Measurements from ENCODE around the gene FGF14.

Gene FGF14

DNA sequence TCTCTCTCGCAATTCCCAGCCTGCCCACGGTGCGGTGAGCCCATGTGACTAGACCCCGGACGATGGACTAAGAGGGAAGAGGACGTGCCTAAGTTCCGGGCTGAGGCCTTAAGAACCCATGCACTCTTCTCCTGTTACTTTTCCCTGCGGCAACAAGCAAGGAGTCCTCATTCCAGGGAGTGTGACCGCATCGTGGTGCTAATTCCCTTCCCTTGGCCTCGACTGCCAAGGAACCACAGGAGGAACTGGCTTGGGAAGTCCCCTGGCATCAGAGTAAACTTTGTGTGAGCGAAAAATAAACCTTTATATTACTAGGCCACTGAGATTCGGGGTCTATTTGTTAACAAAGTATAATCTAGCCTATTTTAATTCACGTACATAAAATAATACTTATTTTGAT is 34.0 kb downstream of the FGF14 start:
- no peak for DNase-seq (ENCODE audit: low read depth in 2 of 2)

DNA sequence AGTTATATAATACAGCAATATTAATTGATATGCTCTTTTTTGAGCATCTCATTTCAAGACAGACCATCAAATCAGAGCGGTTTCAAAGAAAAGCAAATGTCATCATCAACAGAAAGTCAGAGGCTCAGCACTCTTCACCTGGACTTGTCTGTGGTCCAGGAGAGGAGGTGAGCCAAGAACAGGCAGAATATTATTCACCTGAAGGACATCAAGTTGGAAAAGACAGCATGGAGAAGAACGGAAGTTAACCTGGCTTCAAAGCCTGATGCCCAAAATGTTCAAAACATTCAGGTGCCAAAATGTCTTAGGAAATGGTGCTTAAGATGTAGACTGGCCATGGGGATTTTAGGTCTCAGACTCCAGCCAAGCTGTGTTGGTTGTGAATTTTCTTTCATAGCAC is 40.7 kb downstream of the FGF14 start:
- no peak for DNase-seq (ENCODE audit: low read depth in 2 of 2)

DNA sequence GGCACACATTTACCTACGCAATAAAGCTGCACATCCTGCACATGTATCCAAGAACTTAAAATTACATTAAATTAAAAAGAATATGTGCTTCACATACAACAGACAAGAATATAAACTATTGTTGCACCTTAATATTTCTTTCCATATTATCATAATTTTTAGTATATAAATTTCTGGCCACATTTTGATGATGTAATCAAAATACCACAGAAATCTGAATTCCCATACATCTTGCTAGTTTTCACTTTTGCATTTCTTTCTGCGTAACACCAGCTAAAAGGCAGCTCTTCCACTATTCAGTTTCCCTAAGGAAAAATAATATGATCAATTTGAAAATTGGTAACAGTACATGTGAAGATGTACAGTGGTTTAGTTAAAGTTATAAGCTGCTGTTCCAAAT is 42.6 kb downstream of the FGF14 start:
- no peak for DNase-seq (ENCODE audit: low read depth in 2 of 2)

DNA sequence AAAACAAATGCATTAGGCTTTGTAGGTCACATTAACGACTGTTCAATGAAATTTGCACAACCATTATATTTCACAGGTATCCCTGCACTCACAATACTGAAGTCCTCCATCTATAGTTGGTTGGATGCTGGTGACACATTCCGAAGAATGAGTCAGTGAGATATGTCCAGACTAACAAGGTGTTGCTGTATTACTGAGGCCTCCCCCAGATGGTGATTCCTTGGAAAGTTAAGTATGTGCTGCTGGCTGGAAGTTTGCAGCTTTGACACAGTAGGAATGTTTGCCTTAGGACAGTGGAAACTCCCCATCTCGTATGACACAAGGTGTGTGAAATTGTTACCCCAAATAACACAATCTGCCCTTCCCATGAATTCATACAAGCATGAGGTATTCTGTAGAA is 46.6 kb downstream of the FGF14 start:
- DNase-seq (ENCODE audit: low read depth in 2 of 2), result no peak

DNA sequence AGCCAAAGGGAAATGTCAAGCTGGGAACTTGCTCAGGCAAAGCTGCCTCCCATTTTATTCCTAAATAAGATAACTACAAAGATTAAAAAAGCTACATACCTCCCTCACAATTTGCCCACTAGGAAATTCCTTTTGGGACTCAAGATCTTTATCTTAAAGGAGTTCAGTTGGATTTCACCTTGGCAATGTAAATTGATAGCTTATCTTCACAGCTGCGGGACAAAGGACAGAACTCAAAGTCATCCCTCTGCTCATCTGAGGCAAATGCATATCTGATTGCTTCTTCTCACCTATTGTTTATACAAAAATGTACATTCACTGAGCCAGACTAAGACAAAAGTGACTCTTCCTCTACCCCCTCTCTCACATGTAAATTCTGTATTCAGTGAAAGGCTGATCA is 47.8 kb downstream of the FGF14 start:
- DNase-seq (ENCODE audit: low read depth in 2 of 2), result no peak

DNA sequence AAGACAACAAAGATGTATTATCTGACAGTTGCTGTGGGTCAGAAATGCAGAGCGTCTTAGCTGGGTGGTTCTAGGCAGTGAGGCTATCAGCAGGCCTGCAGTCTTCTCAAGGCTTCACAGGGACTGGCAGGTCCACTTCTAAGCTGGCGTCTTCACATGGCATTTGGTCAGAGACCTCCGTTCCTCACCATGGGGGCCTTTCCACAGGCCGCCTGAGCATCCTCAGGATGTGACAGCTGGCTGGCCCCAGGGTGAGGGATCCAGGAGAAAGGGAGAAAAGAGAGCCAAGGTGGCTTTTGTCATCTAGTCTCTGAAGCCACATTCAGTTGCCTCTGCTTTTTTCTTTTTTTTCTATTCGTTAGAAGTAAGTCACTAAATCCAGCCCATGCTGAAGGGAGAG is 50.3 kb downstream of the FGF14 start:
- DNase-seq (ENCODE audit: low read depth in 2 of 2), result no peak

DNA sequence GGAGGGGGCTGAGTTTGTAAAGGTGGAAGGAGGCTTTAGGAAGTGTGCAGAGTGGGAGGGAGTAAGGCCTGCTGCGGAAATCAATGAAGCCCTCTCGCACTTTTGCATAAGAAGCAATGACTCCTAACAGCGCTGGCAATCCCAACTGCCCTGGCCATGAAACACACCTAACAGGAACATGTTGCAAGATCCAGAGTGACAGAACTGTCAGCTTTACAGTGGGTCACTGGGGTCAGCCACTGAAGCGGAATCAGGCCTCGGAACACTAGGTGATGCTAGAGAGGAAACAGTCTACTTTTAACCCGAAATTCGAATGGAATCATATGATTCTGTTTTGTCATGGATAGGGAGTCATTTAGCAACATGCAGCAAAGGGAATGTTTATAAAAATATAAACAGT is 54.4 kb downstream of the FGF14 start:
- DNase-seq (ENCODE audit: low read depth in 2 of 2), result no peak

DNA sequence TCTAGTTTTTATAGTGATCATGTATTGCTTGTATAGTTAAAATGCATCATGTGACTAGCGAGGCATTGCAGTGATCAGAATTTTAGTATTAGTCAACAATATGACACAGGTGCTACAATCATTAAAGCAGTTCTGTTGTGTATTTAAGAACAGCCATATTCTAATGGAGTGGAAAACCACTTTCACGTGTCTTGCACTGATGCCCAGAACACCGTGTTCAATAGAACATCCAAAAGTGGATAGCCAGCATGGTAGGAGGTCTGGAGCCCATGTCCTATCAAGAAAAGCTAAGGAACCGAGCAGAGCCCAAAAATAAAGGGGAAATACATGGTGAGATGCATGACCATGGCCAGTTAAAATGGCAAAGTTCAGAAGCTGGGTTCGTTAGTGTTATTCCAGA is 55.1 kb downstream of the FGF14 start:
- DNase-seq (ENCODE audit: low read depth in 2 of 2), result no peak

DNA sequence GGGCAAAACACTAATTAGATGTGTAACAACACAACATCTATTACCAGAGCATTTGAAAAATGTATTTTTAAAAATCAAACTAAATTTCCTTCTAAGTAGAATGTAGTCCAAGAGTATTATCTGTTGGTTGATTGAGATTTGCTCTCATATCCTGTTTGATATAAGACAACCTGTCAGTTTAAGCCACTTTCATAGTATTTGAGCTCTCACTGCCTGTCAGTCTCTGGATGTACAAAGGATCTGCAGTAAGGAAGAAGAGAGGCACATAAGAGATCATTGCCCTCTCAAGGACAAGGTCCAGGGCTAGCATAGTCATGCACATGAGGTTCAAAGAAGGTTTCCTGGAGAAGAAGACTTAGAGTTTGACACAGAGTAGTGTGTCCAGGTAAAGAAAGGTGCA is 57.4 kb downstream of the FGF14 start:
- no peak for DNase-seq (ENCODE audit: low read depth in 2 of 2)

DNA sequence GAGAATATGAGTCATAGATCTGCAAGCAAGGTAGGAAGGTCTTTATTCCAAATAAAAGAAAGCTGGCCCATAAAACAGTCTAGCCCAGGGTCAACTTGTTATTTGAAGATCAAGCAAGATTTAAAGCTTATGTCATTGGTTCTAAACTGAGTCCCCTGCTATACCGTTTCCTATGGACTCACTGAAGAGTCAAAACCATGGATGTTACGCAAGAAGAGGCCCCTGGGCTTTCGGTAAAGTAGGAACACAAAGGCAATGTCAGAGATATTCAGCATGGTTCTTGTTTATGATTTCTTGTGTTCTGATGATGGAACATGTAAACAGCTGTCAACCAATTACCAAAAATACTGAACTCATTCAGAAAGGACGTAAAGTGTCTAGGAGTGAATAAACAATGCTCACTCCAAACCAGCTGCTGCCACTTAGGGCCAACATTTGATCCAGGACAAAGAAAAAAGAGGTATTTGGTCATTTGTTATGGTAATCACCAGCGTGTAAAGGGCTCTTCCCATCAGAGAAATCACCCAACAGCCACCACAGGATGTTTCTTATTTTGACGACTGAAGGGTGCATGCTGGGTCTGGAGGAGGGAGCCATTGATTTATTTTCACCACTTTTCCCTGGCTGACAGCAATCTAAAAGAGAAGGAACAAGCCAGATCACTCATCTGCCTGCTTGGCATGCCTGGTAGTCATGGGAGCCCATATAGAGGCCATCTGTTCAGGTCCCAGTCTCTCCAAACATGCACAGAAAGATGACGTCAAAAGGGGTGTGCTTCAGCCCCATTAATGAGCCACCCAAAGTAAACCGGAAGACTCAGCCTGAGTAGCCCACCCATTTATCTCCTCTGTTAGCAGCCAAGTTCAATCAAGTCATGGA is 68.3 kb downstream of the FGF14 start:
- no peak for DNase-seq (ENCODE audit: low read depth in 2 of 2)

DNA sequence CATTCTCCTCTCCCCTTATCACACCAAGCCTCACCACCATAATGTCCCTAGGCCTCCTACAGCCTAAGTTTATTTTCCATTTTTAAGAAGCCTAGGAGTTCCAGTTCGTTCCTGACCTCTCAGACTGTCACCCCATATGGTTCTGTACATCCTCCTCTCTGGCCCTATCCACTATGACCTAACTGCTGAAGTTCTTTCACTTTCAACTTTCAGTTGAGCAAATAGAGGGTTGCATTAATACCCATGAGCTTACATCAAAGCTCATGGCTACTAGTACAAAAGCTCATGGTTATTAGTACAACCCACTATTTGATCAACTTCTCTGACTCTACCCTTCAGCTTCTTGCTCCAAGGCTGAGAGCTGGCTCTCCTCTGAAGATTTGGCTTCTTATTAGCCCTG is 72.9 kb downstream of the FGF14 start:
- DNase-seq (ENCODE audit: low read depth in 2 of 2), result no peak

DNA sequence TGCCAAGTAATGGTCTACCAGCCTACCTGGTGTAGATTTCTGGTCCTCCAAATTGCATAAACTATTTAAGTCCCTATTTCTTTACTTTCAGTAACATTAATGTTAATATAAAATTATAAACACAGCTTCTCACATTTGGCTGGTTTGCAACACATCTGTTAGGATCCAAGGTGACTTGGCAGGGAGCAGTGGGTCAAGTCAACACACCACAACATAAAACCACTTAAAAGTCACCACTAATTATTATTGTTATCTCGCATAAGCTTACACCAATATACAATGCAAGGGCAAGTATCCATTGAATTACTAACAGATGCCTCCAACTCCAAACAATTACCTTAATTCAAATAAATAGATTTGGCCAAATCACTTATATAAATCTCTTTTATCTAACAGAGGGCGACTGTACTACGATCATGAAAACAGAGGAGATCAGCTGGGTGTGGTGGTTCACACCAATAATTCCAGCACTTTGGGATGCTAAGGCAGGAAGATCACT is 74.7 kb downstream of the FGF14 start:
- DNase-seq (ENCODE audit: low read depth in 2 of 2), result no peak

DNA sequence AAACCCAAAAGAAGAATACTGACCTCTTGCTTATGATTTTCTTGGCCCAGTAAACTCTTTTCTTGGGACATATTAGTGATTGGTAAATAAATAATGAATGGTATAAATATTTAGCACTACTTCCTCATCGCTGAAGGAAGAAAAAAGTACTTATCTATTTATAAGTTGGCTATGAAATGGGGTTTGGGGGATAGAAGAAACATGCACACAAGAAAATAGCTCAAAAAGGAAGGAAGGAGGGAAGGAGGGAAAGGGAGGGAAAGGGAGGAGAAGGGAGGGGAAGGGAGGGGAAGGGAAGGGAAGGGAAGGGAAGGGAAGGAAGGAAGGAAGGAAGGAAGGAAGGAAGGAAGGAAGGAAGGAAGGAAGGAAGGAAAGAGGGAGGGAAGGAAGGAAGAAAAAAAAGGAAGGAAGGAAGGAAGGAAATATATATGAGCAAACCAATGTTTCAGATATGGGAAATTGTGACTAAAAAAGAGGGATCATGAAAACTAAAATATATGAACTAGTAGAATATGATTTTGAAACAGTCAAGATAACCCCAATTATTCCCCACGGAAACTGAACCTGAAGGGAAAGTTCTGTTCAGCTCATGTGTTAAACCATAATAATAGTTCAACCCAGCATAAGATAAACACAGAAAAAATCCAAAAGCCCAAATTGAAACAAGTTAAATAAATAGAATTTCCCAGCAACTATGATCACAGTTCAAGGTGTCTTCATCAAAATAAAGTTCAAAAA is 75.3 kb downstream of the FGF14 start:
- DNase-seq (ENCODE audit: low read depth in 2 of 2), result no peak

DNA sequence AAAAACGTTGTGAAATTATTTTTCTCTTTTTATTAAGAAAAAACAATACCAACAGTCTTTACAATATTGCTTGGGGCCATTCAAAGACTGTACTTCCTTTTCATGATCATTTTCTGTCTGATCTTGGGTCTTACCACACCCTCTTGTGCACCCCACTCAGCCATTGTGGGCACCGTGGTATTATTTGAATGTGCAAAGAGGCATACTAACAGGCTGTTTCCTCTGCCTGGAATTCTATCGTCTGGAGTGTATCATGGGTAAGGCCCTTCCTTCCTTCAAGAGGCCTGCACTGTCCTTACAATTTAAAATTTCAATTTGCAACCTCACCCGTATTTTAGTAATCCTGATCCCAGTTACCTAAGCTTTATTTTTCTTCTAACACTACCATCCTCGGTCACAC is 76.5 kb downstream of the FGF14 start:
- no peak for DNase-seq (ENCODE audit: low read depth in 2 of 2)

DNA sequence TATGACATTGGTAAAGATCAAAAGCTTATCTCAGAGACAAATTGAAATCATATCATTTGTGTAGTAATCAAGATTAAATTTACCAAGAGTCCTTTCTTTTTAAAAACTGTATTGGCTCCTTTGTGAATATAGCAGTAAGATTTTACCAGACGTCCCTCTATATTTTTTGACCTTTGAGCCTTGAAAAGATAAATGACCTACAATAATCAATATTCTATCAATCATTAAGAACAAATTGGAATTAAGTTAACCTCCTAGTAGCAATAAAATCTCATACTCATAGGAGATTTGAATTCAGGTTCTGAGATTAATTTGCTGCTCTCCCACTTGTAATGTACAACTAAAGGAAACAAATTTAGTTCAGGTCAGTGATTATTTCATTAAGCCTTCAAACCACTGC is 78.3 kb downstream of the FGF14 start:
- no peak for DNase-seq (ENCODE audit: low read depth in 2 of 2)

DNA sequence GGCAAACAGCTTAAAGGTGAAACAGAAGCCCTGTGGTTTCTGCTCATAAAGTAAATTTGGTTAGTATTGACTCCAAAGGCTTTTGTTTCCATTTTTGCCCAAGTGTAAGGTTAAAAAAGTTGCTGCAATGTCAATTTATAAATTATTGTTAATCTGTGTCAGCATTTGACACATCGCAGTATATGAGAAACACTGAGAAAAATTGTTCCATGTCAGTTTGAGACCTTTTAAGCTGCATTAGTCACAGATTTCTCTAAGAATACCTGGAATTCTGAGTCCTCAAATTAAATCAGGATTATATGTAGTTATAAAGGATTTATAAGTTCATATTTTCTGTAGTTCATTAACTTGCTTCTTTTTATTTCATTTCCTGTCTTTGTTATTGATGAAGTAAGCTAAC is 78.8 kb downstream of the FGF14 start:
- DNase-seq (ENCODE audit: low read depth in 2 of 2), result no peak

DNA sequence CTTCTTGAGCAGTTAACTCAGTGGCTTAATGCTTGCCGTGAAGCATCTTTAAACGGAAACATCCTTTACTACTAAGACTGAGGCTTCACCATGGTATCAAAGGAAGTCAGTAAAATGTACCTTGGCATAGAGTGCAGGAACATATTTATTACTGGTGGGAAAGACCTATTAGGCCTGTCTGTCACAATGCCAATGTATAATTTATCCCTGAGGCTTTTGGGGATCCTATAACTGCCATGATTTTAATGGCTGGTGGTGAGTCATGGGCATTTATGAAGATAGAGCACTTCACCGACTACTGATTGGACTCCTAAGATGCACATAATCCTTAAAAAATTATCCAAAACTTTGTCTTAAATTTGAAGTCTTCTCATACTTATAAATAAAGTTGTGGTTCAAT is 79.6 kb downstream of the FGF14 start:
- no peak for DNase-seq (ENCODE audit: low read depth in 2 of 2)

DNA sequence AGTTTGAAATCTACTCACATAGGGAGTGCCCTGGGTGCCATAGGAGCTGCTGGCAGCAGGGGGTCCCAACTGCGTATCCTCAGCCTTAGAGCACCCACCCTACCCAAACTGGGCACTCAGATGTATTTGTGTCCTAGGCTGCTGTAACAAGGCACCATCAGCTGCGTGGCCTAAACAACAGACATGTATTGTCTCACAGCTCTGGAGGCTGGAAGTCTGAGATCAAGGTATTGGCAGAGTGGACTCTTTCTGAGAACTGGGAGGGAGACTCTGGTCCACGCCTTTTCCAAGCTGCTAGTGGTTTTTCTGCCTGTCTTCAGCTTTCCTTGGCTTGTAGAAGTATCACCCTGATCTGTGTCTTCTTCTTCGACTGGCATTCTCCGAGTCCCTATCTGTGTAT is 83.6 kb downstream of the FGF14 start:
- no peak for DNase-seq (ENCODE audit: low read depth in 2 of 2)

DNA sequence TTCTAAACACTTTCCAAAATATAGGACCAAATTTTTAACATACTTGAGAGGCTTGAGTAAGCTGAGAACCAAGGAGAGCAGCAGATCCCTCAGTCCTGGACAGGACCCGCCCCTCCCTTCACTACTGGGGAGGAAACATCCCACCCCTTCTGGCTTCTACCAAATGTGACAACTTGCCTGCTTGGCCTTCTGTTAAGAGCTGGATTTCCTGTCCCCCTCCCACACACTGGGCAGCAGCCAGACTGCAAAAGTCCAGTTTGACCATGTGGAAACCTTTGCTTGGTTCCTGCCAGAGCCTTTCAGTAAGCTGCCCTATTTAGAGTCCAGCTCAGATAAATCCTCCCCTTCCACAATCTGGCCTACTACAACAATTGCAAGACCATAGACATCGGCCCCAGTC is 84.3 kb downstream of the FGF14 start:
- DNase-seq (ENCODE audit: low read depth in 2 of 2), result no peak

DNA sequence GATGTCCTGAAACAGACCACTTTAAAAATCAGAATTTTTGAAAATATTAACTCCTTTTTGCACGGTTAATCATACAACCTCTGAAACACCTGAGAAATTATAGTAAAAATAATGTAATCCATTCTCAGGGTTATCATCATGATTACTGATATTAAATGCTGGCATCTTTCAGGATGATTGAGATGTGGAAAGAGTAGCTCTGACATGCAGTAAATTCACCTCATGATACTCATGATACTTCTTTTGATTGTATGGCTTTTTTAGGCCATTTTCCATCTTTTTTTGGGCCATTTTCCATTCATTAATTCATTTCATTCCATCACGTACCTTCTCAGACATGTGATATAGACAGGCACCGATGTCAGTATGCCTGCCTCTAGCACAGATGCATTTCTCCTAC is 85.1 kb downstream of the FGF14 start:
- no peak for DNase-seq (ENCODE audit: low read depth in 2 of 2)

DNA sequence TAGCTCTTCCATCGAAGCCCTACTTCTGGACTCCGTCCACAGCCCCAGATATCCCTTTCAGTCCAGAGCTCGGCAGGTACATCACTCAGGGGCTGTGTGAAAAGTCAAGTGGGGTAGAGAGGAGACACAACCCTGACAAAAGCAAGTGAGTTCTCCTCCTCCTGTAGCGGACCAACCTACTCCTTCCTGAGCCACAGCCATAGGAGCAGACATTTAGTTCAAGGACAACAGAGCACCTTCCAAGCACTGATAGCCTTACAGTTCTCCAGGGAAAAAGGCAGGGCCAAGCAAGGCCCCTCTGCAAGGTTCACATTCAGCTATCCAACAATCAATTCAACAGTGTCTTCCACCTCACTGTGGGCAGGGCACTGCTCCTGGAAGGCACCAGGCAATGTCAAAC is 89.0 kb downstream of the FGF14 start:
- DNase-seq (ENCODE audit: low read depth in 2 of 2), result no peak

DNA sequence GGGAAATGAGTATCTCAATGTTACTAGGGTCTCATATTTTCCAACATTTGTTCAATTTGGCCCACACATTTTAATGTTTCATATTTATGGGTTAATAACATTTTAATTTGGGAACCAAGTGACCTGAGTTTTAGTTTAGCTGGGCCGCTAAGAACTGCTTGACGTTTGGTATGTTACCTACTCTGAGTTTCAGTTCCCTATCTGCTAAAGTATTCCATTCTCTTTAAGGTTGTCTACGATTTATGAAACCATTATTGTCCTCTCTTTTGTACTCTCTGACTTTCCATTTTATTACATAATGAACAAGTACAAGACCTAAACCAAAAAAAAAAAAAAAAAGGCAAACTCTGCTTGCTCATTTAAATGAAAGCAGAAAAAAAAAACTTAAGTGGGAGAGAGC is 89.9 kb downstream of the FGF14 start:
- DNase-seq (ENCODE audit: low read depth in 2 of 2), result no peak

DNA sequence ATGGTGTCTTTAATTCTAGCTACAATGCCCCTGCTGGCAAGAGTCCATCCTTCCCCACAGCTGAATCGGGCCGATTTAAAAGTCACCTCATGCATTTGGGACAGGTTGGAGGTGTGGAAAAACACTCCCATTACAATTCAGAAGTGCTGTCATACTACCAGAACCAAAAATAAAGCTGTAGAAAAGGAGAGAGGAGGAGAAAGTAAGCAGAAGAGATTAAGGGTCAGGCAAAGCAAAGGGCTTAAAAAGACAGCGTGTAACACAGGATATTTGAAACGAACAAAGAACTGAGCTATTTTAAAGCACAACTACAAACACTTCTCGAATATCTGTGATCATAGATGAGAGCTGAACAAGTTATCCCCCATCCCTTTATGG is 90.4 kb downstream of the FGF14 start:
- DNase-seq (ENCODE audit: low read depth in 2 of 2), result no peak

All from stimulated activated CD8-positive, alpha-beta memory T cell treated with anti-CD3 and anti-CD28 coated beads, Interleukin-2, amount 100 ng/mL, for 1 hour (primary cell).